ENCODE measurements around the gene RYR2.
"Not testable (repeated sequence)": the region's sequence is repeated elsewhere in the genome, so short reads cannot be mapped to it uniquely, and the experiment has no call there.

The RYR2 gene

DNA sequence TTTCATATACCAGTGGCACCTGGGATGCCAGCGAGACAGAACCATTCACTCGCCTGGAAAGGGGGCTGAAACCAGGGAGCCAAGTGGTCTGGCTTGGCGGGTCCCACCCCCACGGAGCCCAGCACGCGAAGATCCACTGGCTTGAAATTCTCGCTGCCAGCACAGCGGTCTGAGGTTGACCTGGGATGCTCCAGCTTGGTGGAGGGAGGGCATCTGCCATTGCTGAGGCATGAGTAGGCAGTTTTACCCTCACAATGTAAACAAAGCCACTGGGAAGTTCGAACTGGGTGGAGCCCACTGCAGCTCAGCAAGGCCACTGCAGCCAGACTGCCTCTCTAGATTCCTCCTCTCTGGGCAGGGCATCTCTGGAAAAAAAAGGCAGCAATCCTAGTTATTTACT lies 778.6 kb downstream of the RYR2 start:
- H3K27ac ChIP-seq (ENCODE audit: low read length); H3K9me3 ChIP-seq (ENCODE audit: control insufficient read depth in 2 of 2, low read length in 2 of 2); H3K27me3 ChIP-seq (ENCODE audit: control insufficient read depth in 1 of 2, insufficient read depth in 2 of 2, low read length in 2 of 2); H3K4me3 ChIP-seq (ENCODE audit: low read length in 2 of 2); H3K9ac ChIP-seq (ENCODE audit: low read length in 2 of 2); H3K36me3 ChIP-seq (ENCODE audit: control insufficient read depth in 2 of 2, insufficient read depth in 2 of 2, low read length in 2 of 2); H3K4me1 ChIP-seq (ENCODE audit: control insufficient read depth, insufficient read depth, low read length): not testable (repeated sequence)

DNA sequence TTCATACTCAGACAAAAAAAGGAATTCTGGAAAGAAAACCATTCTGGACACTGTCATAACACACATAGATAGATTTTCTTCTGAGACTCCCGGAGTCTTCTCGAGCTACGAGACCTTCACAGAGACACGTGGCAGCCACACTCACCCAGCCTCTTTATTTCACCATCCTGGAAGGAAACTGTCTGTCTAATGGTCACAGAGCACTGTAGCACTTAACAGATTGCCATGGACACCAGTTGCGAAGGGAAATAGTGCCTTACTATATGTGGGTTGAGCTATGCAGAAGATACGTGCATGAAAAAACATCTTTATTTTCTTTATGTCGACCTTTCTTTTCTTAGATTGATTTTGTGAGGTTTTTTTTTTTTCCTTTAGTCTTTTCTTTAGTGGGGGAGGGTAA lies 790.9 kb downstream of the RYR2 start:
- H3K9ac ChIP-seq (ENCODE audit: low read length in 2 of 2): no peak overlapping the region
- no peak overlapping the region for H3K27ac ChIP-seq (ENCODE audit: low read length)
- no peaks in the 10 kb centered on the region for H3K9me3 ChIP-seq (ENCODE audit: control insufficient read depth in 2 of 2, low read length in 2 of 2)
- peaks cover 0 to 5% of the 10 kb centered on the region in 2 donors for H3K36me3 ChIP-seq (ENCODE audit: control insufficient read depth in 2 of 2, insufficient read depth in 2 of 2, low read length in 2 of 2)
- H3K27me3 ChIP-seq (ENCODE audit: control insufficient read depth in 1 of 2, insufficient read depth in 2 of 2, low read length in 2 of 2): no peaks in the 10 kb centered on the region
- H3K4me3 ChIP-seq (ENCODE audit: low read length in 2 of 2): no peak overlapping the region
- no peaks in the 10 kb centered on the region for H3K4me1 ChIP-seq (ENCODE audit: control insufficient read depth, insufficient read depth, low read length)

DNA sequence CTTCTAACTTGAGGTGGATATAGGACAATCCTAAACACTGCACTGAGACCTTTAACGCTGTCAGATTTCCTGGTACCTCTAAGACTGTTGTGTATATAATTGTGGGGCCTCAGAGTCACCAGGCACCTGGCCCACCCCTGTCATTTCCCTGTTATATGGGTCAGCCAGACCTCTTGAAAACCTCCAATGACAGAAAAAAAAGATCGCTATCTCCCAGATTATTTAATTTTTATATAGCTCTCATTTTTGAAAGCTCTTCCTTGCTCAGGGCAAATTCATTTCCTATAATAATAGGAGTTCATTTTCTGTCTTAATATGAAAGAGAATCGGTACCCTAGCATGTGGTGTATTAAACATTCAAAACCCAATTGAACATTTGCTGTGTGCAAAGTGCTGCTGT lies 792.1 kb downstream of the RYR2 start:
- H3K4me3 ChIP-seq (ENCODE audit: low read length in 2 of 2): no peak overlapping the region
- no peak overlapping the region for H3K27ac ChIP-seq (ENCODE audit: low read length)
- no peaks in the 10 kb centered on the region for H3K9me3 ChIP-seq (ENCODE audit: control insufficient read depth in 2 of 2, low read length in 2 of 2)
- H3K36me3 ChIP-seq (ENCODE audit: control insufficient read depth in 2 of 2, insufficient read depth in 2 of 2, low read length in 2 of 2): peaks cover 0 to 3% of the 10 kb centered on the region in 2 donors
- H3K4me1 ChIP-seq (ENCODE audit: control insufficient read depth, insufficient read depth, low read length): no peaks in the 10 kb centered on the region
- H3K9ac ChIP-seq (ENCODE audit: low read length in 2 of 2): no peak overlapping the region
- no peaks in the 10 kb centered on the region for H3K27me3 ChIP-seq (ENCODE audit: control insufficient read depth in 1 of 2, insufficient read depth in 2 of 2, low read length in 2 of 2)

DNA sequence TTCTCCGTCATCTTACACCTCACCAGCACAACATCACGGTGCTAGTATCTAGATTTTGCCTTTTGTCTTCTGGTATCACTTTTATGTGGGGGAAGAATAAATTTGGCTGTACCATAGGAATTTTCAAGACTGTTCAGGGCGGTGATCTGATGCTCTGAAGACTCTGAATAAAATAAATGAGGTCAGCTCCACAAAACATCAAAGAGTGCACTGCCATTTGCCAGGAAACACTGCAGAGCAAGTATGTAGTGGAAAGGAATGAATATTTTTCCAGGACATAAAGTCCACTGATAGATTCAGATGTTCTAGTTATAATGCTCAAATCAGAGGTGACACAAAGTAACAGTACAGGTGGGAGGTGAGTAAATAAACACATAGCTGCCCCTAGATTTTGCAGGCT lies 792.5 kb downstream of the RYR2 start:
- H3K4me3 ChIP-seq (ENCODE audit: low read length in 2 of 2): no peak overlapping the region
- H3K27me3 ChIP-seq (ENCODE audit: control insufficient read depth in 1 of 2, insufficient read depth in 2 of 2, low read length in 2 of 2): no peaks in the 10 kb centered on the region
- peaks cover 0 to 2% of the 10 kb centered on the region in 2 donors for H3K36me3 ChIP-seq (ENCODE audit: control insufficient read depth in 2 of 2, insufficient read depth in 2 of 2, low read length in 2 of 2)
- H3K27ac ChIP-seq (ENCODE audit: low read length): no peak overlapping the region
- H3K9ac ChIP-seq (ENCODE audit: low read length in 2 of 2): no peak overlapping the region
- peaks cover 0 to 3% of the 10 kb centered on the region in 2 donors for H3K9me3 ChIP-seq (ENCODE audit: control insufficient read depth in 2 of 2, low read length in 2 of 2)
- no peaks in the 10 kb centered on the region for H3K4me1 ChIP-seq (ENCODE audit: control insufficient read depth, insufficient read depth, low read length)

DNA sequence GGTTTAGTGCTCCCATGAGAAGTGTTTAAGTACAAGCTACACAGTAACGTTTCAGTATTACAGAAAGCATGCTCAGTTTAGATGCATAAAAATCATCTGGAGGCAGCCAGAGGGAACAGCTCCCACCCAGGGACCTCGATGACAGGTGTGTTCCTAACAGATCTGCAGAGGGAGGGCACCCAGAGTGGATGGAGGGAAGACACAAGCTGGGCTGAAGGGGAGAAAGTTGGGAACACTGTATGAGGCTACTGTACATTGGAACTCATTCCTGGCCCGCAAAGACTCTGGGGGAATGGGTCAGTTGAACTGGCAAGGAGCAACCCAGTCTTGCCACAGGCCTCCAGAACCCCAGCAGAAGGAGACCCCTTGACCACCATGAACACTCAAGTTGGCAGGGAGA lies 796.3 kb downstream of the RYR2 start:
- no peak overlapping the region for H3K4me3 ChIP-seq (ENCODE audit: low read length in 2 of 2)
- peaks cover 0 to 6% of the 10 kb centered on the region in 2 donors for H3K9me3 ChIP-seq (ENCODE audit: control insufficient read depth in 2 of 2, low read length in 2 of 2)
- H3K27ac ChIP-seq (ENCODE audit: low read length): no peak overlapping the region
- no peaks in the 10 kb centered on the region for H3K4me1 ChIP-seq (ENCODE audit: control insufficient read depth, insufficient read depth, low read length)
- H3K36me3 ChIP-seq (ENCODE audit: control insufficient read depth in 2 of 2, insufficient read depth in 2 of 2, low read length in 2 of 2): peaks cover 0 to 2% of the 10 kb centered on the region in 2 donors
- no peak overlapping the region for H3K9ac ChIP-seq (ENCODE audit: low read length in 2 of 2)
- no peaks in the 10 kb centered on the region for H3K27me3 ChIP-seq (ENCODE audit: control insufficient read depth in 1 of 2, insufficient read depth in 2 of 2, low read length in 2 of 2)

DNA sequence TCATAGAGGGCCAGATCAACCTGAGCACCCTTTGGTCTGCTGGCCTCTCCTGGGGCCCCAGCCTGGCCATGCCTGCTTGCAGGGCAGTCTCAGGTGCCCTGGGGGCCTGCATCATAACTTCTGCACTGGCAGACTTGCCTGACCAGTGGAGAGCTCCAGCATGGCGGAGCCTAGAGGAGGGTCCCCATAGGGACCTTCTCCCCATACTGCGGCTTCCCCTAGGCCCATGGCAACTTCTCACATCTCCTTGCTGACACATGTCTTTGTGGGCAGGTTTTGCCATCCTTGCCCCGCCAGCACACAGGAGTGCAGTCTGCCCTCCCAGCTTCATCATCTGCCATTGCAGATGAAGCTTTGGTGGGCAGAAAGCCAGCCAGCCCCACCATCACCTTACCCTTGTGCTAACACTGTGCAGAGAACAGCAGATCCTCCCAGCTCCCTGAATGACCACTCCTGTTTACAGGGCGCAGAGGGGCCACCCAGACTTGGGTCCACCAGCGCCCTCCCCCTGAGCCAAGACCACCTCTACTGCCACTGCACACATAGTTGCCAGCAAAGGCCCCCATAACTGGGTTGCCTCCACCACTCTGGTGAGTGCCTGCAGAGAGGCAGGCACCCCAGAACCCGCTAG lies 797.0 kb downstream of the RYR2 start:
- H3K9me3 ChIP-seq (ENCODE audit: control insufficient read depth in 2 of 2, low read length in 2 of 2): peaks cover 0 to 7% of the 10 kb centered on the region in 2 donors

DNA sequence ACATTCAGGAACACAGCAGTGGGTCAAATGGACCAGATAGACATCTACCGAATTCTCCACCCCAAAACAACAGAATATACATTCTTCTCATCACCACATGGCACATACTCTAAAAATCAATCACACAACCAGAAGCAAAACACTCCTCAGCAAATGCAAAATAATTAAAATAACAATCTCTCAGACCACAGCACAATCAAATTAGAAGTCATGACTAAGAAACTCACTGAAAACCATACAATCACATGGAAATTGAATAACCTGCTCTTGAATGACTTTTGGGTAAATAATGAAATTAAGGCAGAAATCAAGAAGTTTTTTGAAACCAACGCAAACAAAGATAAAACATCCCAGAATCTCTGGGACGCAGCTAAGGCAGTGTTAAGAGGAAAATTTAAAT lies 799.5 kb downstream of the RYR2 start:
- H3K9ac ChIP-seq (ENCODE audit: low read length in 2 of 2): no peak overlapping the region
- no peaks in the 10 kb centered on the region for H3K4me1 ChIP-seq (ENCODE audit: control insufficient read depth, insufficient read depth, low read length)
- no peaks in the 10 kb centered on the region for H3K27me3 ChIP-seq (ENCODE audit: control insufficient read depth in 1 of 2, insufficient read depth in 2 of 2, low read length in 2 of 2)
- peaks cover 0 to 7% of the 10 kb centered on the region in 2 donors for H3K9me3 ChIP-seq (ENCODE audit: control insufficient read depth in 2 of 2, low read length in 2 of 2)
- no peak overlapping the region for H3K4me3 ChIP-seq (ENCODE audit: low read length in 2 of 2)
- H3K27ac ChIP-seq (ENCODE audit: low read length): no peak overlapping the region
- H3K36me3 ChIP-seq (ENCODE audit: control insufficient read depth in 2 of 2, insufficient read depth in 2 of 2, low read length in 2 of 2): no peaks in the 10 kb centered on the region

More for the DNA sequence above, 797.0 kb downstream of the RYR2 start:
- Histone ChIP-seq H3K27ac (ENCODE audit: low read length) (no peak overlapping the region), H3K36me3 (ENCODE audit: control insufficient read depth in 2 of 2, insufficient read depth in 2 of 2, low read length in 2 of 2) (peaks cover 0 to 2% of the 10 kb centered on the region in 2 donors), H3K4me1 (ENCODE audit: control insufficient read depth, insufficient read depth, low read length) (no peaks in the 10 kb centered on the region), H3K9ac (ENCODE audit: low read length in 2 of 2) (no peak overlapping the region), H3K27me3 (ENCODE audit: control insufficient read depth in 1 of 2, insufficient read depth in 2 of 2, low read length in 2 of 2) (no peaks in the 10 kb centered on the region), H3K4me3 (ENCODE audit: low read length in 2 of 2) (no peak overlapping the region)

DNA sequence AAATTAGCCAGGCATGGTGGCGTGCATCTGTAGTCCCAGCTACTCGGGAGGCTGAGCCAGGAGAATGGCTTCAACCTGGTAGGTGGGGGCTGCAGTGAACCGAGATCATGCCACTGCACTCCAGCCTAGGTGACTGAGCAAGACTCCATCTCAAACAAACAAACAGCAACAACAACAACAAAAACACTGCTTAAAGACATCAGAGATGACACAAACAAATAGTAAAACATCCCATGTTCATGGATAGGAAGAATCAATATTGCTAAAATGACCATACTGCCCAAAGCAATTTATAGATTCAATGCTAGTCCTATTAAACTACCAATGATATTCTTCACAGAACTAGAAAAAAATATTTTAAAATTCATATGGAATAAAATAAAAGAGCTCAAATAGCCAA lies 801.5 kb downstream of the RYR2 start:
- not testable (repeated sequence) for H3K4me3 ChIP-seq (ENCODE audit: low read length in 2 of 2); H3K27me3 ChIP-seq (ENCODE audit: control insufficient read depth in 1 of 2, insufficient read depth in 2 of 2, low read length in 2 of 2); H3K4me1 ChIP-seq (ENCODE audit: control insufficient read depth, insufficient read depth, low read length); H3K36me3 ChIP-seq (ENCODE audit: control insufficient read depth in 2 of 2, insufficient read depth in 2 of 2, low read length in 2 of 2); H3K9ac ChIP-seq (ENCODE audit: low read length in 2 of 2); H3K27ac ChIP-seq (ENCODE audit: low read length); H3K9me3 ChIP-seq (ENCODE audit: control insufficient read depth in 2 of 2, low read length in 2 of 2)

DNA sequence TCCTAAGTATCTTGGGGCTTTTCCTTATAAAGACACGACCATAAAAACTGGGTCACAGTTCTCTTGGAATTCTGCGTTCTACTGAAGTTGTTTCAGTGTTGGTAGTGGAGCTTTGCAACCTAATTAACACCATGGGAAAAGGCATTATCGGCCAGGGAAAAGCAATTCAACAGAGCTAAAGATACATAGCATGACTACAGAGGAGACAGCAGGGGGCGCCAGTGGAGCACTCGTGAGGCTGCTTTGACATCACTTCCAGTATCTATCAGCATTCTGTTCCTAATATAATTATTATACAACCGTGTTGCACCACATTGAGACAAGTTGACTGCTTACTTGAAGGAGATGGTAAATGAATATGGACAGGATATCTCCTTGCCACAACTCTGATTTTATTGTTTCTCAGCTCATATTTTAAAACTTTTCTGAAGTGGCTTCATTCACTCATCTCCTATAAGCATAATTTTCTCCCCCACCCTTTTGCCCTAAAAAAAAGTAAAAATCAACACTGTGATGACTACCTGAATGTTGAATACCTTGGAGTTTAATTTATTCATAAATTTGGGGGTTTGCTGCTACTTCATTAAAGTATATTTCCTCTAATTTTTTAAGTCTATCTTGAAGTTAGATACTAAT lies 809.3 kb downstream of the RYR2 start:
- H3K27me3 ChIP-seq (ENCODE audit: control insufficient read depth in 1 of 2, insufficient read depth in 2 of 2, low read length in 2 of 2): no peaks in the 10 kb centered on the region
- H3K27ac ChIP-seq (ENCODE audit: low read length): no peak overlapping the region
- H3K4me1 ChIP-seq (ENCODE audit: control insufficient read depth, insufficient read depth, low read length): no peaks in the 10 kb centered on the region
- no peak overlapping the region for H3K4me3 ChIP-seq (ENCODE audit: low read length in 2 of 2)
- no peaks in the 10 kb centered on the region for H3K36me3 ChIP-seq (ENCODE audit: control insufficient read depth in 2 of 2, insufficient read depth in 2 of 2, low read length in 2 of 2)
- no peaks in the 10 kb centered on the region for H3K9me3 ChIP-seq (ENCODE audit: control insufficient read depth in 2 of 2, low read length in 2 of 2)
- no peak overlapping the region for H3K9ac ChIP-seq (ENCODE audit: low read length in 2 of 2)

DNA sequence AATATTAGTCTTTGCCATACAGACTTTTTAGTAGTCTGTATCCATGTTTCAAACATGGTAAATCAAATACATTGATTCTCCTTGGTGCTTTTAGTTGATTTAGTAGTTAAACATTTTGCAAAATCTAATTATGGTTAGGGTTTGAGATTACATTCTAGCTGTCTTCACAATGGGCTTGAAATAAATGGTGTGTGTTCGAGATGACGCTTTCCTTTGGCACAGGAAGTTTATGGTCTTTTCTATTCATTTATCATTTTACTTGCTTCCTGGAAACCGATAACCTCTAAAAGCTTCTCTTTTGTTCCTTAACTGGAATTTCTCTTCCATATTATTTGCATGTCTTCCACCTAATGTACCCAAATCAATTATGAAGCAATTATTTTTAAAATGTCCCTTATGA lies 810.4 kb downstream of the RYR2 start:
- Histone ChIP-seq H3K9me3 (ENCODE audit: control insufficient read depth in 2 of 2, low read length in 2 of 2) (no peaks in the 10 kb centered on the region), H3K4me1 (ENCODE audit: control insufficient read depth, insufficient read depth, low read length) (no peaks in the 10 kb centered on the region), H3K9ac (ENCODE audit: low read length in 2 of 2) (no peak overlapping the region), H3K27ac (ENCODE audit: low read length) (no peak overlapping the region), H3K36me3 (ENCODE audit: control insufficient read depth in 2 of 2, insufficient read depth in 2 of 2, low read length in 2 of 2) (no peaks in the 10 kb centered on the region), H3K4me3 (ENCODE audit: low read length in 2 of 2) (no peak overlapping the region), H3K27me3 (ENCODE audit: control insufficient read depth in 1 of 2, insufficient read depth in 2 of 2, low read length in 2 of 2) (no peaks in the 10 kb centered on the region)

DNA sequence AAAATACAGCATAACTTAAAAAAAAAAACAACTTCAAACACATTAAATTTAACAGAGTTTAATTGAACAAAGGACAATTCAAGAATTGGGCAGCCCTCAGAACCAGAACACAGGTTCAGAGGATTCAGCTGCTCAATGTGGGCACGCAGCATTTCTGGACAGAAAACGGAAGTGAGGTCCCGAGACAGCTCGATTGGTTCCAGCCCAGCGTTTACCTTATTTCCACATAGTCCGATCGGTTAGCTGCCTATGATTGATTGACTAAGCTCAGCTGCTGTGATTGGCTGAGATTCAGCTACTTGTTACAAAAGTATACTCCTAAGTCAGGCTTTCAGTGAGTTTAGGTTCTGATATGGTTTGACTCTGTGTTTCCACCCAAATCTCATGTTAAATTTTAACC lies 815.5 kb downstream of the RYR2 start:
- Histone ChIP-seq H3K9ac (ENCODE audit: low read length in 2 of 2) (no peak overlapping the region), H3K27me3 (ENCODE audit: control insufficient read depth in 1 of 2, insufficient read depth in 2 of 2, low read length in 2 of 2) (no peaks in the 10 kb centered on the region), H3K36me3 (ENCODE audit: control insufficient read depth in 2 of 2, insufficient read depth in 2 of 2, low read length in 2 of 2) (no peaks in the 10 kb centered on the region), H3K27ac (ENCODE audit: low read length) (no peak overlapping the region), H3K4me3 (ENCODE audit: low read length in 2 of 2) (no peak overlapping the region), H3K4me1 (ENCODE audit: control insufficient read depth, insufficient read depth, low read length) (no peaks in the 10 kb centered on the region), H3K9me3 (ENCODE audit: control insufficient read depth in 2 of 2, low read length in 2 of 2) (no peaks in the 10 kb centered on the region)
